Neural cell (in vitro differentiated cells): ENCODE measurements around the gene SLC4A7. TPM values are rescaled to one million over a fixed set of nuclear protein-coding genes. Genes with fewer than 3 reads are reported as not detected.

Experiments
- H2AFZ ChIP-seq: fragments of 200-600, 300-800 bp; sonication (generic), shearing (Covaris generic); 2 replicates; pipeline ENCODE4 v1.6.0; 2014; ENCODE audit warnings: low read depth, mild to moderate bottlenecking, antibody characterized with exemption, low read length, moderate library complexity
- H3F3A ChIP-seq: fragments of 200-600 bp; shearing (Covaris generic); 2 replicates; pipeline ENCODE4 v1.6.1; 2016; ENCODE audit warnings: mild to moderate bottlenecking, moderate library complexity, mixed read lengths, antibody characterized with exemption, low read length; ENCODE audit not compliant: insufficient read depth, poor library complexity, severe bottlenecking
- H3K27ac ChIP-seq: fragments of 200-600, 300-800 bp; sonication (generic), shearing (Covaris generic); 2 replicates; pipeline ENCODE4 v1.5.1; 2014; ENCODE audit warnings: mild to moderate bottlenecking, low read length, moderate library complexity
- H3K27me3 ChIP-seq: fragments of 300-800, 200-600 bp; sonication (generic), shearing (Covaris generic); 2 replicates; pipeline ENCODE4 v1.6.0; 2014; ENCODE audit warnings: mild to moderate bottlenecking, low read depth, low read length, moderate library complexity; ENCODE audit not compliant: insufficient read depth
- H3K36me3 ChIP-seq: fragments of 300-800, 200-600 bp; sonication (generic), shearing (Covaris generic); 2 replicates; pipeline ENCODE4 v1.5.1; 2014; ENCODE audit warnings: mild to moderate bottlenecking, antibody characterized with exemption, low read length, moderate library complexity; ENCODE audit not compliant: insufficient read depth
- H3K4me2 ChIP-seq: fragments of 300-800, 200-600 bp; sonication (generic), shearing (Covaris generic); 2 replicates; pipeline ENCODE4 v1.6.0; 2014; ENCODE audit warnings: mild to moderate bottlenecking, low read length
- H3K4me3 ChIP-seq: fragments of 300-800, 200-600 bp; sonication (generic), shearing (Covaris generic); 2 replicates; pipeline ENCODE4 v1.5.1; 2014; ENCODE audit warnings: mild to moderate bottlenecking, low read length, moderate library complexity
- H3K79me2 ChIP-seq: fragments of 200-600 bp; shearing (Covaris generic); replicated peaks from 2 replicates; pipeline ENCODE4 v1.6.0; 2014; ENCODE audit warnings: mild to moderate bottlenecking, low read length, moderate library complexity; ENCODE audit not compliant: insufficient read depth
- H3K9ac ChIP-seq: fragments of 300-800, 200-600 bp; sonication (generic), shearing (Covaris generic); 2 replicates; pipeline ENCODE4 v1.6.1; 2016; ENCODE audit warnings: mild to moderate bottlenecking, low read length, mixed read lengths
- H3K9me2 ChIP-seq: fragments of 200-600 bp; shearing (Covaris generic); 2 replicates; pipeline ENCODE4 v1.6.1; 2016; ENCODE audit warnings: mild to moderate bottlenecking, low read length, mixed read lengths; ENCODE audit not compliant: insufficient read depth
- H3K9me3 ChIP-seq: fragments of 200-600, 300-800 bp; sonication (generic), shearing (Covaris generic); 2 replicates; pipeline ENCODE4 v1.6.1; 2016; ENCODE audit warnings: mild to moderate bottlenecking, mixed run types, low read length, moderate library complexity, mixed read lengths
- H4K20me1 ChIP-seq: fragments of 200-600 bp; shearing (Covaris generic); 2 replicates; pipeline ENCODE4 v1.6.1; 2016; ENCODE audit warnings: mild to moderate bottlenecking, mixed run types; ENCODE audit not compliant: insufficient read depth
- CTCF ChIP-seq: fragments of 450-650 bp; IDR thresholded peaks from 2 replicates; pipeline ENCODE4 v1.5.1; 2014; ENCODE audit warnings: antibody characterized with exemption, mild to moderate bottlenecking, moderate library complexity; ENCODE audit not compliant: poor library complexity, severe bottlenecking
- EP300 ChIP-seq: fragments of 450-650 bp; conservative IDR thresholded peaks from 2 replicates; pipeline ENCODE4 v1.6.1; 2014; ENCODE audit warnings: antibody characterized with exemption, mild to moderate bottlenecking, moderate library complexity; ENCODE audit not compliant: poor library complexity, severe bottlenecking
- EZH2 ChIP-seq: fragments of 200-600, 300-800 bp; shearing (Covaris generic), sonication (generic); IDR thresholded peaks from 2 replicates; pipeline ENCODE4 v1.6.1; 2014; ENCODE audit warnings: antibody characterized with exemption, low read length, borderline replicate concordance, mild to moderate bottlenecking; ENCODE audit not compliant: insufficient read depth, poor library complexity, severe bottlenecking
- MXI1 ChIP-seq: fragments of 450-650 bp; conservative IDR thresholded peaks from 2 replicates; pipeline ENCODE4 v1.6.1; 2014; ENCODE audit warnings: antibody characterized with exemption, mild to moderate bottlenecking; ENCODE audit not compliant: poor library complexity, severe bottlenecking
- POLR2AphosphoS5 ChIP-seq: IDR thresholded peaks from 2 replicates; pipeline ENCODE4 v1.6.1; 2012
- RAD21 ChIP-seq: fragments of 450-650 bp; conservative IDR thresholded peaks from 2 replicates; pipeline ENCODE4 v1.6.1; 2014; ENCODE audit warnings: antibody characterized with exemption, mild to moderate bottlenecking, moderate library complexity
- REST ChIP-seq: IDR thresholded peaks from 2 replicates; pipeline ENCODE4 v1.6.1; 2012; ENCODE audit warnings: borderline replicate concordance
- SMC3 ChIP-seq: fragments of 450-650 bp; conservative IDR thresholded peaks from 2 replicates; pipeline ENCODE4 v1.6.1; 2014; ENCODE audit warnings: antibody characterized with exemption, mild to moderate bottlenecking, moderate library complexity; ENCODE audit not compliant: poor library complexity
- TAF1 ChIP-seq: IDR thresholded peaks from 2 replicates; pipeline ENCODE4 v1.6.1; 2012; ENCODE audit warnings: low read depth
- polyA plus RNA-seq: library from polyadenylated mRNA; depleted of rRNA; stranded (reverse); fragments of >200 nt; gene quantifications from 2 replicates; pipeline ENCODE4 v1.2.3, GENCODE V29; 2014

Gene SLC4A7
- polyA plus RNA-seq, 1 donor from 2014 or later: 96.9 TPM

- TF ChIP-seq EZH2 (no peak), POLR2AphosphoS5 (no peak), SMC3 (no peak), RAD21 (no peak), EP300 (no peak), TAF1 (no peak), REST (no peak), CTCF (no peak), MXI1 (no peak)
- Histone ChIP-seq H3F3A (no peaks in the 10 kb centered on the region), H4K20me1 (no peaks in the 10 kb centered on the region), H3K27me3 (no peaks in the 10 kb centered on the region), H3K9me2 (no peaks in the 10 kb centered on the region), H3K4me3 (no peak overlapping the region), H2AFZ (no peak overlapping the region), H3K4me2 (no peak overlapping the region), H3K9ac (no peak overlapping the region), H3K27ac (no peak overlapping the region), H3K79me2 (no peaks in the 10 kb centered on the region), H3K9me3 (no peaks in the 10 kb centered on the region), H3K36me3 (no peaks in the 10 kb centered on the region)
Measured at GRCh38 chr3:27345493-27345892, 138.7 kb downstream of the SLC4A7 start.

GRCh38 chr3:27345045-27345444 is 139.1 kb downstream of the SLC4A7 start:
- Histone ChIP-seq H3K9me2 (no peaks in the 10 kb centered on the region), H3K27me3 (no peaks in the 10 kb centered on the region), H3K9ac (no peak overlapping the region), H4K20me1 (no peaks in the 10 kb centered on the region), H3K79me2 (no peaks in the 10 kb centered on the region), H3F3A (no peaks in the 10 kb centered on the region), H3K9me3 (no peaks in the 10 kb centered on the region), H2AFZ (no peak overlapping the region), H3K4me3 (no peak overlapping the region), H3K27ac (peak overlapping the region; percentile 43), H3K36me3 (no peaks in the 10 kb centered on the region), H3K4me2 (no peak overlapping the region)
- TF ChIP-seq MXI1: no peak
- no peak for TF ChIP-seq POLR2AphosphoS5
- TF ChIP-seq RAD21: no peak
- TF ChIP-seq EP300: no peak
- no peak for TF ChIP-seq REST
- no peak for TF ChIP-seq CTCF
- no peak for TF ChIP-seq SMC3
- TF ChIP-seq EZH2: no peak
- TF ChIP-seq TAF1: no peak
